Upper lobe of right lung (tissue), 1 donor: ENCODE measurements around the gene NMNAT1. TPM values are rescaled to one million over a fixed set of nuclear protein-coding genes. Genes with fewer than 3 reads are reported as not detected.
"Not testable (repeated sequence)": the region's sequence is repeated elsewhere in the genome, so short reads cannot be mapped to it uniquely, and the experiment has no call there.

Experiments used
- ATAC-seq: fragments of 200-7000 bp; cut with Tn5 transposase; one replicate; pipeline ENCODE4 v1.9.1; 2020; ENCODE audit warnings: mild to moderate bottlenecking, moderate library complexity
- DNase-seq: peaks from one replicate; pipeline ENCODE4 v3.0.0-alpha.2; 2020
- H3K27ac ChIP-seq: fragments of 200-600 bp; one replicate; pipeline ENCODE4 v1.8.0; 2022
- H3K27me3 ChIP-seq: fragments of 200-600 bp; one replicate; pipeline ENCODE4 v1.8.0; 2022; ENCODE audit warnings: mild to moderate bottlenecking
- H3K36me3 ChIP-seq: fragments of 200-600 bp; one replicate; pipeline ENCODE4 v1.8.0; 2022
- H3K4me1 ChIP-seq: fragments of 200-600 bp; one replicate; pipeline ENCODE4 v1.8.0; 2022
- H3K4me3 ChIP-seq: fragments of 200-600 bp; one replicate; pipeline ENCODE4 v1.8.0; 2022; ENCODE audit warnings: mild to moderate bottlenecking
- H3K9me3 ChIP-seq: fragments of 200-600 bp; one replicate; pipeline ENCODE4 v1.8.0; 2022
- CTCF ChIP-seq: fragments of 200-600 bp; IDR thresholded peaks from one replicate; pipeline ENCODE4 v1.8.0; 2022; ENCODE audit warnings: antibody characterized with exemption
- intact Hi-C: fragments of 100-400 bp; cut with DNase I; formaldehyde crosslinking; loops from one replicate; pipeline ENCODE4 v1.11.0; 2022
- total RNA-seq: library from RNA; stranded (reverse); fragmentation: NEBNext Ultra II Directional; extraction: Animal tissue kit (Norgen Biotek cat#: 25700); gene quantifications from one replicate; pipeline ENCODE4 v1.2.1, GENCODE V29; 2021
- donor health status: DM: no; HTN: yes; CAD: no; lungs with severe emphysema.

Gene NMNAT1
- total RNA-seq, 1 donor from 2014 or later = 9.1 TPM

DNA sequence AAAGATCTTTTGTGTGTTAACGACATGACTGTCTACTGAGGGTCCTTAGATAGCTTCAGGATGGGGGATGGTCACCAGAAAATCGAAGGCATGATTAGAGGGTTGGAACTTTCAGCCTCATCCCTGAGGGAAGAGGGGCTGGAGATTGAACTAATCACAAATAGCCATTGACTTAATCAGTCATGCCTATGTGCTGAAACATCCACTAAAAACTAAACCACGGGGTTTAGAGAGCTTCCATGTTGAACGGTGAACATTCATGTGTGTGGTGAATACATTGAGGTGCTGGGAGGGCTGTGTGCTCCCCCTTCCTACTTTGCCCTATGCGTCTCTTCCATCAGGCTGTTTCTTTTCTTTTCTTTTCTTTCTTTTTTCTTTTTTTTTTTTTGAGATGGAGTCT is 70.7 kb downstream of the NMNAT1 start:
- Histone ChIP-seq H3K9me3 (no peaks in the 10 kb centered on the region), H3K27ac (no peak overlapping the region), H3K4me3 (no peak overlapping the region), H3K4me1 (no peaks in the 10 kb centered on the region), H3K36me3 (no peaks in the 10 kb centered on the region), H3K27me3 (no peaks in the 10 kb centered on the region)
- ATAC-seq (no peak), DNase-seq (no peak)
- TF ChIP-seq CTCF = no peak
- intact Hi-C loops = no loop called here

DNA sequence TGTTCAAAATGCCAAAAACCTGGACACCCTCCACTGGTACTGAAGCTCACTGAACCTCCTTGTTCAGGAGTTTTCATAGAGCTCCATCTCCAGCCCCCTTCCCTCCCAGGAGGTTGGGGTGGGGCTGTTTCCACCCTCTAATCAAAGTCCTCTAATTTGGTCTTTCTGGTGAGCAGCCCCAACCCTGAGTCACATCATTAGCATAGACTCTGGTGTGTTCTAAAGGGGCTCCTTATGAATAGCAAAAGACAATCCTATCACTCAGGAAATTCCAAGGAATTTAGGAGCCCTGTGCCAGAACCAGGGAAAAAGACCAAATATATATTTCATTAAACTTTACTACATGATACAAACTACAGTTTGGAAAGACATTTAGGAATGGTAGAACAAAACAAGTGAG is 76.3 kb downstream of the NMNAT1 start:
- Histone ChIP-seq H3K27me3 (no peaks in the 10 kb centered on the region), H3K27ac (no peak overlapping the region), H3K4me1 (no peaks in the 10 kb centered on the region), H3K36me3 (no peaks in the 10 kb centered on the region), H3K9me3 (no peaks in the 10 kb centered on the region), H3K4me3 (no peak overlapping the region)
- ATAC-seq (no peak), DNase-seq (no peak)
- intact Hi-C loops = no loop called here
- TF ChIP-seq CTCF = no peak

DNA sequence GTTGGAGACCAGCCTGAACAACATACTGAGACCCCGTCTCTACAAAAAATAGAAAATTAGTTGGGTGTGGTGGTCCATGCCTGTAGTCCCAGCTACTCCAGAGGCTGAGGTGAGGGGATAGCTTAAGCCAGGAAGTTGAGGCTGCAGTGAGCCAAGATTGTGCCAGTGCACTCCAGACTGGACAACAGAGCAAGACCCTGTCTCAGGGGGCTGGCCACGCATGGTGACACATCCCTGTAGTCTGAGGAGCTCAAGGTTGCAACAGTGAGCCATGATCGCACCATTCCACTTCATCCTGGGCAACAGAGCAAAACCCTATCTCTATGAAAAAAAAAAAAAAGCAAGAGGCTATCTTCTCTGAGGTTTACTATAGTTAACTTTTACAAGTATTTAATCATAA is 76.8 kb downstream of the NMNAT1 start:
- no peak for DNase-seq
- Histone ChIP-seq H3K9me3 (no peaks in the 10 kb centered on the region), H3K36me3 (no peaks in the 10 kb centered on the region), H3K4me3 (no peak overlapping the region), H3K4me1 (no peaks in the 10 kb centered on the region), H3K27me3 (no peaks in the 10 kb centered on the region), H3K27ac (no peak overlapping the region)
- intact Hi-C loops = no loop called here
- no peak for TF ChIP-seq CTCF
- no peak for ATAC-seq

GRCh38 chr1:10020678-10021077 is 77.4 kb downstream of the NMNAT1 start:
- H3K36me3 ChIP-seq, H3K4me3 ChIP-seq, DNase-seq, H3K27ac ChIP-seq, ATAC-seq, intact Hi-C loops, H3K27me3 ChIP-seq, H3K4me1 ChIP-seq, H3K9me3 ChIP-seq: not testable (repeated sequence)

DNA sequence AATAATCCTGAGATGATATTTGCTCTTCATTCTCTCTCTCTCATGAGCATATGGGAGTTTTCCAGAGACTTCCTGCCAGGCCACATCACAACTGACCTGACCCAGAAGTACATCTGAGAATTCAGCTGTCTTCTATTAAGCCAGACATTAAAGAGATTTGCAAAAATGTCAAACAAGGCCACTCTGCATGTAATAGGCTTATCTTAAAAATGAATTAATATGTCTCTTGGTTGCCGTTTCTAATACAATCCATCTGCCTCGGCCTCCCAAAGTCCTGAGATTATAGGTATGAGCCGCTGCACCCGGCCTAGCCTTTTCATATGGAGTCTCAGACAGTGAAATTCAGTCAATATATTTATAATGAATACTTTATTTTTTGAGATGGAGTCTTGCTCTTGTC is 78.7 kb downstream of the NMNAT1 start:
- H3K27me3 ChIP-seq, H3K9me3 ChIP-seq, intact Hi-C loops, H3K4me1 ChIP-seq, DNase-seq, H3K27ac ChIP-seq, H3K4me3 ChIP-seq, ATAC-seq, H3K36me3 ChIP-seq: not testable (repeated sequence)

- H3K27ac ChIP-seq = no peak overlapping the region
- intact Hi-C loops = no loop called here
- H3K4me3 ChIP-seq = no peak overlapping the region
- no peaks in the 10 kb centered on the region for H3K4me1 ChIP-seq
- DNase-seq (no peak), ATAC-seq (no peak)
- TF ChIP-seq CTCF = no peak
- H3K9me3 ChIP-seq = no peaks in the 10 kb centered on the region
- H3K36me3 ChIP-seq = no peaks in the 10 kb centered on the region
- no peaks in the 10 kb centered on the region for H3K27me3 ChIP-seq
Measured at GRCh38 chr1:10022656-10023055, 79.4 kb downstream of the NMNAT1 start.

DNA sequence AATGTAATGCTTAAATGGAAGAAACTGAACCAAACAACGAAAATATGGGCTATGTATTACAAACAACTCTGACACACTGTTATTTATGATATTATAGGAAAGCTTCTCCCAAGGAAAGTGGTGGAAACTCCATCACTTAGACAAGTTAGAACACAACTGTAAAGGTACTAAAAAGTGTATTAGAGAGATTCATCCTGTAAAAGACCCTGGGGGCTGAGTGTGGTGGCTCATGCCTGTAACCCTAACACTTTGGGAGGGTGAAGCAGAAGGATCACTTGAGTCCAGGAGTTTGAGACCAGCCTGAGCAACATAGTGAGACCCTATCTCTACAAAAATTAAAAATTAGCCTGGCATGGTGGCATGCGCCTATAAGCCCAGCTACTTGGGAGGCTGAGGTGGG is 82.1 kb downstream of the NMNAT1 start:
- intact Hi-C loops = no loop called here
- no peaks in the 10 kb centered on the region for H3K36me3 ChIP-seq
- H3K9me3 ChIP-seq = no peaks in the 10 kb centered on the region
- ATAC-seq = no peak
- no peak overlapping the region for H3K27ac ChIP-seq
- H3K27me3 ChIP-seq = no peaks in the 10 kb centered on the region
- H3K4me1 ChIP-seq = no peaks in the 10 kb centered on the region
- H3K4me3 ChIP-seq = no peak overlapping the region
- TF ChIP-seq CTCF = no peak
- DNase-seq = no peak
